ENCODE measurements around the gene GPHN.

Gene GPHN

GRCh38 chr14:67151082-67151666 lies 643.2 kb downstream of the GPHN start:
- Histone ChIP-seq H3K9me3 (no peaks in the 10 kb centered on the region), H3K27ac (no peak overlapping the region), H3K4me2 (no peak overlapping the region), H3K9ac (no peak overlapping the region), H3K4me1 (no peaks in the 10 kb centered on the region), H3K36me3 (no peaks in the 10 kb centered on the region), H4K20me1 (no peaks in the 10 kb centered on the region), H3K27me3 (no peaks in the 10 kb centered on the region), H3K4me3 (no peak overlapping the region)
- TF ChIP-seq Cebpa-rat (IDR thresholded peaks at IDR 0.05): no peak

- no peaks in the 10 kb centered on the region for H3K4me1 ChIP-seq
- H3K9me3 ChIP-seq: no peaks in the 10 kb centered on the region
- no peak for TF ChIP-seq Cebpa-rat (IDR thresholded peaks at IDR 0.05)
- H3K9ac ChIP-seq: no peak overlapping the region
- no peak overlapping the region for H3K4me2 ChIP-seq
- H4K20me1 ChIP-seq: no peaks in the 10 kb centered on the region
- no peaks in the 10 kb centered on the region for H3K27me3 ChIP-seq
- H3K4me3 ChIP-seq: no peak overlapping the region
- no peaks in the 10 kb centered on the region for H3K36me3 ChIP-seq
- H3K27ac ChIP-seq: no peak overlapping the region
These were observed 650.6 kb downstream of the GPHN start for GRCh38 chr14:67158566-67158965.

- Histone ChIP-seq H3K4me2 (no peak overlapping the region), H4K20me1 (no peaks in the 10 kb centered on the region), H3K9me3 (no peaks in the 10 kb centered on the region), H3K27ac (no peak overlapping the region), H3K9ac (no peak overlapping the region), H3K4me1 (no peaks in the 10 kb centered on the region), H3K27me3 (no peaks in the 10 kb centered on the region), H3K36me3 (no peaks in the 10 kb centered on the region), H3K4me3 (no peak overlapping the region)
- no peak for TF ChIP-seq Cebpa-rat (IDR thresholded peaks at IDR 0.05)
These were observed 654.4 kb downstream of the GPHN start for GRCh38 chr14:67162385-67162784.

- no peaks in the 10 kb centered on the region for H3K9me3 ChIP-seq
- H3K4me3 ChIP-seq: no peak overlapping the region
- no peaks in the 10 kb centered on the region for H3K27me3 ChIP-seq
- H4K20me1 ChIP-seq: no peaks in the 10 kb centered on the region
- no peak for TF ChIP-seq Cebpa-rat (IDR thresholded peaks at IDR 0.05)
- no peak overlapping the region for H3K4me2 ChIP-seq
- H3K4me1 ChIP-seq: no peaks in the 10 kb centered on the region
- no peaks in the 10 kb centered on the region for H3K36me3 ChIP-seq
- no peak overlapping the region for H3K27ac ChIP-seq
- no peak overlapping the region for H3K9ac ChIP-seq
These were observed 658.5 kb downstream of the GPHN start for GRCh38 chr14:67166450-67166853.

GRCh38 chr14:67167420-67168109 lies 659.6 kb downstream of the GPHN start:
- no peak overlapping the region for H3K9ac ChIP-seq
- peaks cover 10% of the 10 kb centered on the region for H3K36me3 ChIP-seq
- no peak overlapping the region for H3K4me3 ChIP-seq
- TF ChIP-seq Cebpa-rat (IDR thresholded peaks at IDR 0.05): no peak
- H3K9me3 ChIP-seq: peaks cover 7% of the 10 kb centered on the region
- H3K27me3 ChIP-seq: no peaks in the 10 kb centered on the region
- H3K4me2 ChIP-seq: no peak overlapping the region
- H3K4me1 ChIP-seq: no peaks in the 10 kb centered on the region
- H3K27ac ChIP-seq: no peak overlapping the region
- H4K20me1 ChIP-seq: no peaks in the 10 kb centered on the region

- H3K27me3 ChIP-seq: no peaks in the 10 kb centered on the region
- H3K36me3 ChIP-seq: peaks cover 15% of the 10 kb centered on the region
- H3K9ac ChIP-seq: no peak overlapping the region
- no peak overlapping the region for H3K27ac ChIP-seq
- H4K20me1 ChIP-seq: no peaks in the 10 kb centered on the region
- H3K9me3 ChIP-seq: peaks cover 12% of the 10 kb centered on the region
- no peak overlapping the region for H3K4me3 ChIP-seq
- H3K4me1 ChIP-seq: no peaks in the 10 kb centered on the region
- no peak overlapping the region for H3K4me2 ChIP-seq
- no peak for TF ChIP-seq Cebpa-rat (IDR thresholded peaks at IDR 0.05)
These were observed 660.1 kb downstream of the GPHN start for GRCh38 chr14:67168110-67168441.

- no peak for TF ChIP-seq Cebpa-rat (IDR thresholded peaks at IDR 0.05)
These were observed 662.7 kb downstream of the GPHN start for GRCh38 chr14:67170660-67171059.

GRCh38 chr14:67172056-67172455 lies 664.1 kb downstream of the GPHN start:
- Histone ChIP-seq H3K36me3 (peaks cover 20% of the 10 kb centered on the region), H3K9me3 (peaks cover 23% of the 10 kb centered on the region), H3K4me3 (no peak overlapping the region), H3K27me3 (no peaks in the 10 kb centered on the region), H3K27ac (no peak overlapping the region), H4K20me1 (no peaks in the 10 kb centered on the region), H3K4me1 (no peaks in the 10 kb centered on the region), H3K4me2 (no peak overlapping the region), H3K9ac (no peak overlapping the region)
- no peak for TF ChIP-seq Cebpa-rat (IDR thresholded peaks at IDR 0.05)

More at GRCh38 chr14:67170660-67171059, 662.7 kb downstream of the GPHN start:
- no peak overlapping the region for H3K27ac ChIP-seq
- H3K27me3 ChIP-seq: no peaks in the 10 kb centered on the region
- H3K9me3 ChIP-seq: peaks cover 23% of the 10 kb centered on the region
- peaks cover 20% of the 10 kb centered on the region for H3K36me3 ChIP-seq
- no peaks in the 10 kb centered on the region for H3K4me1 ChIP-seq
- no peaks in the 10 kb centered on the region for H4K20me1 ChIP-seq
- no peak overlapping the region for H3K4me3 ChIP-seq
- no peak overlapping the region for H3K4me2 ChIP-seq
- no peak overlapping the region for H3K9ac ChIP-seq

GRCh38 chr14:67172520-67172919 lies 664.6 kb downstream of the GPHN start:
- peaks cover 23% of the 10 kb centered on the region for H3K9me3 ChIP-seq
- no peaks in the 10 kb centered on the region for H4K20me1 ChIP-seq
- no peak overlapping the region for H3K27ac ChIP-seq

GRCh38 chr14:67173719-67174118 lies 665.8 kb downstream of the GPHN start:
- Histone ChIP-seq H3K27ac (no peak overlapping the region), H3K27me3 (no peaks in the 10 kb centered on the region), H3K9ac (no peak overlapping the region), H3K9me3 (peaks cover 30% of the 10 kb centered on the region), H3K4me2 (no peak overlapping the region), H3K4me3 (no peak overlapping the region), H3K36me3 (peaks cover 21% of the 10 kb centered on the region), H4K20me1 (no peaks in the 10 kb centered on the region), H3K4me1 (no peaks in the 10 kb centered on the region)
- no peak for TF ChIP-seq Cebpa-rat (IDR thresholded peaks at IDR 0.05)

More at GRCh38 chr14:67172520-67172919, 664.6 kb downstream of the GPHN start:
- Histone ChIP-seq H3K36me3 (peaks cover 20% of the 10 kb centered on the region), H3K4me2 (no peak overlapping the region), H3K27me3 (no peaks in the 10 kb centered on the region), H3K4me3 (no peak overlapping the region), H3K4me1 (no peaks in the 10 kb centered on the region), H3K9ac (no peak overlapping the region)
- no peak for TF ChIP-seq Cebpa-rat (IDR thresholded peaks at IDR 0.05)
